H1 (cell line): ENCODE results near the gene RAB40B. TPM values are rescaled to one million over a fixed set of nuclear protein-coding genes. Genes with fewer than 3 reads are reported as not detected.

Experiments
- CTCF ChIA-PET: fragments of 300-600 bp; sonication (Branson Sonifier 250); formaldehyde crosslinking; loops from one replicate; lab custom pipeline; 2021; ENCODE audit not compliant: partially characterized antibody; lab: Charles Lee
- POLR2A ChIA-PET: fragments of 300-600 bp; sonication (Branson Sonifier 250); formaldehyde crosslinking; loops from one replicate; lab custom pipeline; 2021; ENCODE audit warnings: inconsistent platforms; ENCODE audit not compliant: partially characterized antibody; lab: Charles Lee
- DNase-seq, 2 experiments: peaks; one replicate each; pipeline versions ENCODE4 v3.0.0 to v3.0.0-alpha.2; 2010 to 2022; ENCODE audit warnings: low spot score in 2 of 2, low read depth in 1 of 2, mixed read lengths in 1 of 2
- FAIRE-seq: peaks from 2 replicates; lab custom pipeline; 2011; peaks lifted over from hg19 to GRCh38; lab: Jason Lieb, UNC
- H2AFZ ChIP-seq: 2 replicates; pipeline ENCODE4 v1.8.1; 2012; ENCODE audit warnings: low read length, inconsistent platforms
- H2AK5ac ChIP-seq: 2 replicates; pipeline ENCODE4 v1.6.1; 2013; ENCODE audit warnings: low read depth, low read length
- H2BK120ac ChIP-seq: replicated peaks from 2 replicates; pipeline ENCODE3; 2013; ENCODE audit warnings: low read depth, low read length, inconsistent platforms
- H2BK12ac ChIP-seq: 2 replicates; pipeline ENCODE4 v1.6.1; 2013; ENCODE audit warnings: low read depth, low read length
- H2BK15ac ChIP-seq: 2 replicates; pipeline ENCODE4 v1.6.1; 2013; ENCODE audit warnings: low read length
- H2BK20ac ChIP-seq: 2 replicates; pipeline ENCODE4 v1.6.1; 2013; ENCODE audit warnings: low read length
- H2BK5ac ChIP-seq: 2 replicates; pipeline ENCODE4 v1.6.1; 2013; ENCODE audit warnings: low read depth, low read length
- H3K14ac ChIP-seq: 2 replicates; pipeline ENCODE4 v1.6.1; 2013; ENCODE audit warnings: inconsistent platforms; ENCODE audit not compliant: insufficient read length
- H3K18ac ChIP-seq: 2 replicates; pipeline ENCODE4 v1.6.1; 2013; ENCODE audit warnings: low read length; ENCODE audit errors: extremely low read depth
- H3K23ac ChIP-seq: 2 replicates; pipeline ENCODE4 v1.6.1; 2013; ENCODE audit warnings: inconsistent platforms; ENCODE audit not compliant: insufficient read length
- H3K23me2 ChIP-seq: 2 replicates; pipeline ENCODE4 v1.6.1; 2013; ENCODE audit warnings: low read depth, low read length
- H3K27ac ChIP-seq: 2 replicates; pipeline ENCODE4 v1.6.1; 2011; ENCODE audit warnings: low read depth, low read length, inconsistent platforms
- H3K27me3 ChIP-seq, 4 experiments: replicated peaks in 1 of 4; 1 replicate in 1 of 4; 2 replicates in 3 of 4; pipeline versions ENCODE4 v1.6.1 to v1.8.1; 2011 to 2013; ENCODE audit warnings: low read length in 3 of 4, mild to moderate bottlenecking in 3 of 4, inconsistent platforms in 2 of 4, mixed read lengths in 2 of 4, moderate library complexity in 1 of 4; ENCODE audit not compliant: control insufficient read depth in 3 of 4, insufficient read depth in 3 of 4; ENCODE audit errors: extremely low read depth in 1 of 4
- H3K36me3 ChIP-seq, 4 experiments: 2 replicates each; pipeline versions ENCODE4 v1.6.1 to v1.8.1; 2011 to 2013; ENCODE audit warnings: mild to moderate bottlenecking in 4 of 4, low read length in 3 of 4, moderate library complexity in 2 of 4, control low read depth in 1 of 4, inconsistent platforms in 1 of 4; ENCODE audit not compliant: insufficient read depth in 4 of 4, control insufficient read depth in 2 of 4
- H3K4ac ChIP-seq: replicated peaks from 2 replicates; pipeline ENCODE3; 2013; ENCODE audit warnings: low read length, low read depth, mixed read lengths, inconsistent platforms; ENCODE audit not compliant: insufficient read length
- H3K4me1 ChIP-seq, 4 experiments: replicated peaks in 1 of 4; 1 replicate in 1 of 4; 2 replicates in 3 of 4; pipeline versions ENCODE4 v1.6.1 to v1.8.1; 2011 to 2013; ENCODE audit warnings: low read length in 3 of 4, inconsistent platforms in 2 of 4, mixed read lengths in 1 of 4; ENCODE audit not compliant: insufficient read depth in 4 of 4, control insufficient read depth in 3 of 4
- H3K4me2 ChIP-seq, 2 experiments: 2 replicates each; pipeline versions ENCODE4 v1.6.1 to v1.8.1; 2011 to 2013; ENCODE audit warnings: low read depth in 2 of 2, low read length in 2 of 2, control low read depth in 1 of 2, inconsistent platforms in 1 of 2, mild to moderate bottlenecking in 1 of 2; ENCODE audit not compliant: insufficient read depth in 1 of 2
- H3K4me3 ChIP-seq, 4 experiments: fragments of 200-600, 300-600 bp in 1 of 4; sonication (generic), shearing (Covaris generic), sonication (Bioruptor Twin) in 1 of 4; 2 replicates each; pipeline versions ENCODE4 v1.5.1 to v1.8.1; 2011 to 2016; ENCODE audit warnings: low read length in 4 of 4, low read depth in 3 of 4, control low read depth in 2 of 4, inconsistent platforms in 2 of 4, mild to moderate bottlenecking in 2 of 4, mixed read lengths in 1 of 4, moderate library complexity in 1 of 4; ENCODE audit not compliant: insufficient read depth in 2 of 4; ENCODE audit errors: extremely low read depth in 1 of 4
- H3K56ac ChIP-seq: replicated peaks from 2 replicates; pipeline ENCODE3; 2013; ENCODE audit warnings: low read depth, mild to moderate bottlenecking, mixed read lengths, low read length, inconsistent platforms; ENCODE audit not compliant: insufficient read length
- H3K79me1 ChIP-seq: 2 replicates; pipeline ENCODE4 v1.6.1; 2013; ENCODE audit warnings: low read depth, low read length, control low read depth
- H3K79me2 ChIP-seq, 2 experiments: 2 replicates each; pipeline versions ENCODE4 v1.6.1 to v1.8.1; 2012 to 2013; ENCODE audit warnings: low read length in 2 of 2, mild to moderate bottlenecking in 2 of 2, inconsistent platforms in 1 of 2; ENCODE audit not compliant: insufficient read depth in 2 of 2, control insufficient read depth in 1 of 2
- H3K9ac ChIP-seq, 4 experiments: replicated peaks in 1 of 4; 1 replicate in 1 of 4; 2 replicates in 3 of 4; pipeline versions ENCODE4 v1.6.1 to v1.8.1; 2011 to 2013; ENCODE audit warnings: low read depth in 3 of 4, low read length in 3 of 4, control low read depth in 2 of 4, mild to moderate bottlenecking in 2 of 4, moderate library complexity in 2 of 4, inconsistent platforms in 1 of 4; ENCODE audit errors: extremely low read depth in 1 of 4
- H3K9me3 ChIP-seq, 2 experiments: 2 replicates each; pipeline versions ENCODE4 v1.6.1 to v1.8.1; 2012 to 2013; ENCODE audit warnings: mild to moderate bottlenecking in 2 of 2, moderate library complexity in 2 of 2, control low read depth in 1 of 2, inconsistent platforms in 1 of 2, low read depth in 1 of 2, low read length in 1 of 2, mixed read lengths in 1 of 2; ENCODE audit not compliant: insufficient read depth in 2 of 2
- H4K20me1 ChIP-seq, 2 experiments: replicated peaks in 1 of 2; 2 replicates each; pipeline versions ENCODE3 to v1.8.1; 2011 to 2013; ENCODE audit warnings: inconsistent platforms in 2 of 2, low read length in 2 of 2, mild to moderate bottlenecking in 1 of 2; ENCODE audit not compliant: insufficient read depth in 2 of 2, control insufficient read depth in 1 of 2
- H4K5ac ChIP-seq: 2 replicates; pipeline ENCODE4 v1.6.1; 2013; ENCODE audit warnings: low read length, low read depth, mixed read lengths, inconsistent platforms; ENCODE audit not compliant: insufficient read length
- H4K8ac ChIP-seq: 2 replicates; pipeline ENCODE4 v1.8.0; 2013; ENCODE audit warnings: mild to moderate bottlenecking, moderate library complexity, low read length, inconsistent platforms; ENCODE audit not compliant: insufficient read depth; ENCODE audit errors: extremely low read depth
- H4K91ac ChIP-seq: replicated peaks from 2 replicates; pipeline ENCODE3; 2013; ENCODE audit warnings: low read length, mixed read lengths, inconsistent platforms; ENCODE audit not compliant: insufficient read length
- BACH1 ChIP-seq: IDR thresholded peaks from 2 replicates; pipeline ENCODE4 v1.6.1; 2012; ENCODE audit warnings: low read length, improper control_type of control experiment
- EGR1 ChIP-seq: IDR thresholded peaks from 2 replicates; pipeline ENCODE4 v1.6.1; 2011; ENCODE audit warnings: low read depth, low read length, borderline replicate concordance
- FOSL1 ChIP-seq: IDR thresholded peaks from 2 replicates; pipeline ENCODE4 v1.6.1; 2011; ENCODE audit warnings: mild to moderate bottlenecking, low read depth, low read length, moderate library complexity; ENCODE audit not compliant: insufficient read depth
- GTF2F1 ChIP-seq: IDR thresholded peaks from 2 replicates; pipeline ENCODE4 v1.6.1; 2012; ENCODE audit warnings: low read depth, low read length, improper control_type of control experiment, borderline replicate concordance
- RFX5 ChIP-seq: IDR thresholded peaks from 2 replicates; pipeline ENCODE4 v1.6.1; 2011; ENCODE audit warnings: low read depth, low read length, improper control_type of control experiment, borderline replicate concordance
- SP1 ChIP-seq: IDR thresholded peaks from 2 replicates; pipeline ENCODE4 v1.6.1; 2011; ENCODE audit warnings: low read depth, low read length
- SP4 ChIP-seq: IDR thresholded peaks from 2 replicates; pipeline ENCODE4 v1.6.1; 2012; ENCODE audit warnings: low read length, inconsistent platforms
- TEAD4 ChIP-seq: IDR thresholded peaks from 2 replicates; pipeline ENCODE4 v1.6.1; 2012; ENCODE audit warnings: low read depth, low read length, inconsistent platforms, mixed read lengths
- USF2 ChIP-seq: IDR thresholded peaks from 2 replicates; pipeline ENCODE4 v1.6.1; 2011; ENCODE audit warnings: low read length, improper control_type of control experiment
- WGBS, 2 experiments: shearing (Covaris generic) in 1 of 2; methylation state at CpG; one replicate each; pipeline versions ENCODE4 v1.1.6 to v1.1.7; 2013 to 2015; ENCODE audit warnings: low lambda C conversion rate in 2 of 2, mixed read lengths in 2 of 2, inconsistent platforms in 1 of 2, low coverage in 1 of 2, missing lambda C conversion rate in 1 of 2; ENCODE audit not compliant: insufficient replicate concordance in 2 of 2, insufficient coverage in 1 of 2, insufficient read length in 1 of 2; ENCODE audit errors: extremely low coverage in 1 of 2, missing lambda C conversion rate in 1 of 2; 5-methylcytosine and 5-hydroxymethylcytosine counted together
- polyA plus RNA-seq, 7 experiments: library from polyadenylated mRNA; depleted of rRNA in 3 of 7; stranded (reverse) in 5 of 7; unstranded in 2 of 7; fragments of >200 nt in 5 of 7; fragments of 200-250 nt in 2 of 7; gene quantifications; 1 replicate in 5 of 7; 2 replicates in 1 of 7; 4 replicates in 1 of 7; pipeline versions ENCODE4 v1.2.1 to v1.2.3, GENCODE V29; 2011 to 2013; ENCODE audit warnings: missing spikeins in 2 of 7, mixed read lengths in 2 of 7
- total RNA-seq: library from RNA; stranded (reverse); fragmentation: NEBNext Ultra II Directional; extraction: Animal tissue kit (Norgen Biotek cat#: 25700); gene quantifications from 2 replicates; pipeline ENCODE4 v1.2.1, GENCODE V29; 2021

The RAB40B gene
- total and polyA plus RNA-seq, 2 of the 8 experiments (the other 6 are each of a cell fraction or from before 2014, with no cell fraction given): 3.1 to 4.6 TPM

GRCh38 chr17:82732118-82732743 is 33.7 kb upstream of the RAB40B start:
- Histone ChIP-seq H3K79me2 (no peaks in the 10 kb centered on the region), H3K27ac (no peak overlapping the region), H3K23me2 (peaks cover 11% of the 10 kb centered on the region; the same call in 1 of the 2 replicates), H4K5ac (no peak overlapping the region), H3K18ac (no peak overlapping the region), H3K79me1 (no peaks in the 10 kb centered on the region; the same call in 1 of the 2 replicates), H4K8ac (no peak overlapping the region), H2AFZ (no peak overlapping the region), H3K36me3 (peaks cover 0 to 5% (median 3%) of the 10 kb centered on the region in 4 experiments; a peak in 4 of 8 replicates), H3K4ac (no peak overlapping the region), H2AK5ac (no peak overlapping the region), H3K9ac (no peak overlapping the region), H2BK15ac (no peak overlapping the region), H3K9me3 (0 out of 4 replicates have a peak, but pooled peaks cover 0 to 2% of the 10 kb centered on the region in 2 experiments), H3K56ac (no peak overlapping the region), H4K20me1 (peaks cover 0 to 3% of the 10 kb centered on the region in 2 experiments), H3K4me3 (no peak overlapping the region), H2BK12ac (no peak overlapping the region), H3K4me1 (peaks cover 0 to 2% (median under 1%) of the 10 kb centered on the region in 4 experiments; a peak in 2 of 7 replicates), H3K27me3 (peaks cover 0 to 3% (median 0%) of the 10 kb centered on the region in 4 experiments; a peak in 2 of 7 replicates), H3K14ac (no peak overlapping the region), H3K4me2 (no peak overlapping the region), H3K23ac (no peak overlapping the region), H4K91ac (no peak overlapping the region), H2BK120ac (no peak overlapping the region), H2BK20ac (no peak overlapping the region), H2BK5ac (no peak overlapping the region)
- DNase-seq (no peak), FAIRE-seq (no peak)
- WGBS, 2 experiments: 87% methylated on average over 13 of the region's 13 CpGs; no CpG with 5 or more reads in 1 of the 2 experiments
- TF ChIP-seq BACH1: no peak
- no peak for TF ChIP-seq RFX5
- TF ChIP-seq EGR1: no peak
- no peak for TF ChIP-seq SP4
- TF ChIP-seq USF2: no peak
- TF ChIP-seq GTF2F1: no peak
- TF ChIP-seq SP1: no peak
- TF ChIP-seq TEAD4: no peak
- no peak for TF ChIP-seq FOSL1
- ChIA-PET POLR2A (interaction anchor here (0.5 kb wide), 1 partner anchor 33 kb away, joined by 3 read pairs; no protein-coding TSS in a partner anchor), CTCF (interaction anchor here (0.6 to 1.5 kb wide), 2 partner anchors 9 to 82 kb away, joined by 3 to 7 read pairs; no protein-coding TSS in a partner anchor)
